Thoracic aorta (tissue), 2 donors: ENCODE data around the gene ELP6. TPM values are rescaled to one million over a fixed set of nuclear protein-coding genes. Genes with fewer than 3 reads are reported as not detected.

Experiments used
- ATAC-seq: fragments of 150-250 bp; one replicate; pipeline ENCODE4 v1.8.0; 2017; ENCODE audit warnings: low read depth; ENCODE audit not compliant: insufficient number of reproducible peaks, low FRiP score
- DNase-seq: peaks from one replicate; pipeline ENCODE4 v3.0.0-alpha.2; 2020; ENCODE audit warnings: low spot score
- H3K27ac ChIP-seq, 2 donors: fragments of 200-600 bp; sonication (generic); 1 replicate in 1 of 2; 2 replicates in 1 of 2; pipeline ENCODE4 v1.5.1; 2016; ENCODE audit warnings: mild to moderate bottlenecking in 2 of 2, moderate library complexity in 2 of 2
- H3K27me3 ChIP-seq: fragments of 200-600 bp; sonication (generic); replicated peaks from 2 replicates; pipeline ENCODE4 v1.6.0; 2016; ENCODE audit warnings: mild to moderate bottlenecking; ENCODE audit not compliant: insufficient read depth
- H3K36me3 ChIP-seq: fragments of 200-600 bp; sonication (generic); one replicate; pipeline ENCODE4 v1.5.1; 2016
- H3K4me1 ChIP-seq, 2 donors: fragments of 200-600 bp; sonication (generic); 1 replicate in 1 of 2; 2 replicates in 1 of 2; pipeline versions ENCODE4 v1.5.1 to v1.6.0; 2016; ENCODE audit warnings: low read depth in 2 of 2, mild to moderate bottlenecking in 1 of 2; ENCODE audit not compliant: control insufficient read depth in 1 of 2
- H3K4me3 ChIP-seq: fragments of 200-600 bp; sonication (generic); 2 replicates; pipeline ENCODE4 v1.5.1; 2016; ENCODE audit warnings: mild to moderate bottlenecking
- H3K9me3 ChIP-seq: fragments of 200-600 bp; sonication (generic); 2 replicates; pipeline ENCODE4 v1.5.1; 2016
- CTCF ChIP-seq: fragments of 200-600 bp; sonication (generic); IDR thresholded peaks from one replicate; pipeline ENCODE4 v1.5.1; 2019; ENCODE audit warnings: antibody characterized with exemption
- total RNA-seq, 2 donors: library from RNA; depleted of rRNA; stranded (reverse); fragments of >200 nt; gene quantifications; one replicate each; pipeline versions ENCODE4 v1.1.0 to v1.2.3, GENCODE V29; 2016

Gene ELP6
- total RNA-seq, 2 donors from 2014 or later, result 16.5 to 28.7 TPM

- TF ChIP-seq CTCF, result no peak
- no peaks in the 10 kb centered on the region for H3K9me3 ChIP-seq
- DNase-seq, result no peak
- H3K27ac ChIP-seq, result no peak overlapping the region
- no peak for ATAC-seq
- no peaks in the 10 kb centered on the region for H3K27me3 ChIP-seq
- H3K4me3 ChIP-seq, result no peak overlapping the region
- no peaks in the 10 kb centered on the region for H3K36me3 ChIP-seq
- H3K4me1 ChIP-seq, result peaks cover 3 to 17% of the 10 kb centered on the region in 2 donors
Observed at GRCh38 chr3:47541583-47542108, 28.1 kb upstream of the ELP6 start.

- no peak for DNase-seq
- no peaks in the 10 kb centered on the region for H3K9me3 ChIP-seq
- TF ChIP-seq CTCF, result no peak
Observed at GRCh38 chr3:47540281-47540680, 26.8 kb upstream of the ELP6 start.

GRCh38 chr3:47536967-47537366, 23.5 kb upstream of the ELP6 start:
- TF ChIP-seq CTCF, result no peak
- Histone ChIP-seq H3K27ac (no peak overlapping the region), H3K9me3 (no peaks in the 10 kb centered on the region), H3K4me1 (peaks cover 0 to 3% of the 10 kb centered on the region in 2 donors), H3K4me3 (no peak overlapping the region), H3K36me3 (no peaks in the 10 kb centered on the region), H3K27me3 (no peaks in the 10 kb centered on the region)
- DNase-seq, result no peak
- ATAC-seq, result no peak

More at GRCh38 chr3:47540281-47540680, 26.8 kb upstream of the ELP6 start:
- Histone ChIP-seq H3K4me1 (peaks cover 3 to 17% of the 10 kb centered on the region in 2 donors), H3K27me3 (no peaks in the 10 kb centered on the region), H3K27ac (no peak overlapping the region), H3K36me3 (no peaks in the 10 kb centered on the region), H3K4me3 (no peak overlapping the region)
- no peak for ATAC-seq

GRCh38 chr3:47536221-47536891, 22.8 kb upstream of the ELP6 start:
- no peak for ATAC-seq
- H3K27ac ChIP-seq, result no peak overlapping the region

More at GRCh38 chr3:47536221-47536891, 22.8 kb upstream of the ELP6 start:
- Histone ChIP-seq H3K9me3 (no peaks in the 10 kb centered on the region), H3K36me3 (no peaks in the 10 kb centered on the region), H3K27me3 (no peaks in the 10 kb centered on the region), H3K4me1 (no peaks in the 10 kb centered on the region), H3K4me3 (no peak overlapping the region)
- no peak for DNase-seq
- no peak for TF ChIP-seq CTCF
